H1 (cell line): Measurements from ENCODE around the gene GSE1.

Source experiments
- CREB1 ChIP-seq: IDR thresholded peaks from 2 replicates; pipeline ENCODE4 v1.6.1; 2012; ENCODE audit warnings: inconsistent platforms
- HDAC6 ChIP-seq: IDR thresholded peaks from one replicate; pipeline ENCODE4 v1.7.1; 2012; ENCODE audit warnings: low read depth, mild to moderate bottlenecking, inconsistent platforms, low read length, moderate library complexity
- JUND ChIP-seq: IDR thresholded peaks from 2 replicates; pipeline ENCODE4 v1.6.1; 2011; ENCODE audit warnings: mild to moderate bottlenecking, improper control_type of control experiment, low read length
- KDM4A ChIP-seq: IDR thresholded peaks from one replicate; pipeline ENCODE4 v1.7.1; 2012; ENCODE audit warnings: low read depth, mild to moderate bottlenecking, moderate library complexity, low read length, inconsistent platforms; ENCODE audit not compliant: severe bottlenecking
- MAFK ChIP-seq: IDR thresholded peaks from 2 replicates; pipeline ENCODE4 v1.6.1; 2012; ENCODE audit warnings: low read depth, mild to moderate bottlenecking, improper control_type of control experiment, low read length
- NANOG ChIP-seq: IDR thresholded peaks from 2 replicates; pipeline ENCODE4 v1.6.1; 2011; ENCODE audit warnings: low read length, low read depth, mild to moderate bottlenecking, inconsistent platforms; ENCODE audit not compliant: insufficient read depth, poor library complexity, severe bottlenecking
- SIRT6 ChIP-seq: IDR thresholded peaks from one replicate; pipeline ENCODE4 v1.7.1; 2012; ENCODE audit warnings: low read length, inconsistent platforms
- TF ChIP-seq, protein P1 (sequence below), 3 experiments: IDR thresholded peaks; 1 replicate in 2 of 3; 2 replicates in 1 of 3; pipeline versions ENCODE4 v1.5.1 to v1.6.1; 2011; ENCODE audit warnings: low read length in 3 of 3, mild to moderate bottlenecking in 3 of 3, inconsistent platforms in 2 of 3, low read depth in 1 of 3, moderate library complexity in 1 of 3; ENCODE audit not compliant: insufficient read depth in 1 of 3; ENCODE audit errors: control extremely low read depth in 1 of 3
- TF ChIP-seq, protein P2 (sequence below): IDR thresholded peaks from 2 replicates; pipeline ENCODE4 v1.6.1; 2012; ENCODE audit warnings: low read length, inconsistent platforms

DNA sequence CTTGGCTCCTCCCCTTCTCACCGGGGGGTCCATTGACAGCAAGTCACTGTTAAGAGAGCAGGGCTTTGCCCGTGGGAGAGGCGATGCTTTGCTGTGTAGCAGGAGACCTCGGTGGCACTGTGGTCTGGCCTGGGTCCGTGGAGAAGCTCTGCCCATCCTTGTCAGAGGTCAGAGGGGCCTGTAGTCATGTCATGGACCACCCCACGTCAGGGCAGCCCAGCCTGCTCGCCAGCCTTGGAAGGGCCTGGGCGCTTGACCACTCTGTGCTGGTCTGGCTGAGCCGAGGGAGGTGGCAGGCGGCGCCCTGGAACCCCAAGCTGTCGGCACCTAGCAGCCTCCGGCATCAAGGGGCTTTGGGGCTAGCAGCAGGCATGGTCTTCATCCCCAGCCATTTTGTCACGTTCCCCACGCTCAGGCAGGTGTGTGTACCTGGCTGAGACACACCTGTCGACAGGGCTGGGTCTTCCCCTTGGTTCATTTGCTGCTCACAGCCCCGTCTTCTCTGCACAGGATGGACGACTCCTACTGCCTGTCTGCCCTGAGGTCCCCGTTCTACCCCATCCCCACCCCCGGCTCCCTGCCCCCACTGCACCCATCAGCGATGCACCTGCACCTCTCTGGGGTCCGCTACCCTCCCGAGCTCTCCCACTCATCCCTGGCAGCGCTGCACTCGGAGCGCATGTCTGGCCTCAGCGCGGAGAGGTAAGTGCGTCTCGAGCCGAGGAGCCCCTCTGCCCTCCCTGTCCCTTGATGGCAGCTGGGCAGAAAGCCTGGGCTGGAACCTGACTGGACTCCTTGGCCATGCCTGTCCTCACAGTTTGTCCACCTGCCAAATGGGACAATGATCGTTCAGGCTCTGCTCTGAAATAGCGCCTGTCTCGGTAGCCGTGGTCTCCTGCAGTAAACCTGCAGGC is 42.4 kb downstream of the GSE1 start:
- TF ChIP-seq, protein P1, sequence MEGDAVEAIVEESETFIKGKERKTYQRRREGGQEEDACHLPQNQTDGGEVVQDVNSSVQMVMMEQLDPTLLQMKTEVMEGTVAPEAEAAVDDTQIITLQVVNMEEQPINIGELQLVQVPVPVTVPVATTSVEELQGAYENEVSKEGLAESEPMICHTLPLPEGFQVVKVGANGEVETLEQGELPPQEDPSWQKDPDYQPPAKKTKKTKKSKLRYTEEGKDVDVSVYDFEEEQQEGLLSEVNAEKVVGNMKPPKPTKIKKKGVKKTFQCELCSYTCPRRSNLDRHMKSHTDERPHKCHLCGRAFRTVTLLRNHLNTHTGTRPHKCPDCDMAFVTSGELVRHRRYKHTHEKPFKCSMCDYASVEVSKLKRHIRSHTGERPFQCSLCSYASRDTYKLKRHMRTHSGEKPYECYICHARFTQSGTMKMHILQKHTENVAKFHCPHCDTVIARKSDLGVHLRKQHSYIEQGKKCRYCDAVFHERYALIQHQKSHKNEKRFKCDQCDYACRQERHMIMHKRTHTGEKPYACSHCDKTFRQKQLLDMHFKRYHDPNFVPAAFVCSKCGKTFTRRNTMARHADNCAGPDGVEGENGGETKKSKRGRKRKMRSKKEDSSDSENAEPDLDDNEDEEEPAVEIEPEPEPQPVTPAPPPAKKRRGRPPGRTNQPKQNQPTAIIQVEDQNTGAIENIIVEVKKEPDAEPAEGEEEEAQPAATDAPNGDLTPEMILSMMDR (IDR thresholded peaks at IDR 0.05; ENCODE audit: control extremely low read depth in 1 of 3, insufficient read depth in 1 of 3, low read depth in 1 of 3, low read length in 3 of 3), result no peak
- no peak for TF ChIP-seq CREB1
- TF ChIP-seq, protein P2, sequence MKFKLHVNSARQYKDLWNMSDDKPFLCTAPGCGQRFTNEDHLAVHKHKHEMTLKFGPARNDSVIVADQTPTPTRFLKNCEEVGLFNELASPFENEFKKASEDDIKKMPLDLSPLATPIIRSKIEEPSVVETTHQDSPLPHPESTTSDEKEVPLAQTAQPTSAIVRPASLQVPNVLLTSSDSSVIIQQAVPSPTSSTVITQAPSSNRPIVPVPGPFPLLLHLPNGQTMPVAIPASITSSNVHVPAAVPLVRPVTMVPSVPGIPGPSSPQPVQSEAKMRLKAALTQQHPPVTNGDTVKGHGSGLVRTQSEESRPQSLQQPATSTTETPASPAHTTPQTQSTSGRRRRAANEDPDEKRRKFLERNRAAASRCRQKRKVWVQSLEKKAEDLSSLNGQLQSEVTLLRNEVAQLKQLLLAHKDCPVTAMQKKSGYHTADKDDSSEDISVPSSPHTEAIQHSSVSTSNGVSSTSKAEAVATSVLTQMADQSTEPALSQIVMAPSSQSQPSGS, result no peak
- TF ChIP-seq KDM4A, result no peak
- no peak for TF ChIP-seq NANOG
- no peak for TF ChIP-seq SIRT6
- no peak for TF ChIP-seq JUND
- no peak for TF ChIP-seq HDAC6
- no peak for TF ChIP-seq MAFK
